GM19239 (cell line): ENCODE results near the gene GNA12.
A peak's percentile ranks its signal among the peaks of the same experiment; 100 is the strongest.
"Not testable (repeated sequence)": the region's sequence is repeated elsewhere in the genome, so short reads cannot be mapped to it uniquely, and the experiment has no call there.

ENCODE experiments used
- DNase-seq: peaks from one replicate; pipeline ENCODE4 v3.0.0; 2011; ENCODE audit warnings: low spot score; ENCODE audit not compliant: insufficient read length
- FAIRE-seq: peaks from 2 replicates; lab custom pipeline; 2011; peaks lifted over from hg19 to GRCh38; lab: Jason Lieb, UNC

GNA12 gene

DNA sequence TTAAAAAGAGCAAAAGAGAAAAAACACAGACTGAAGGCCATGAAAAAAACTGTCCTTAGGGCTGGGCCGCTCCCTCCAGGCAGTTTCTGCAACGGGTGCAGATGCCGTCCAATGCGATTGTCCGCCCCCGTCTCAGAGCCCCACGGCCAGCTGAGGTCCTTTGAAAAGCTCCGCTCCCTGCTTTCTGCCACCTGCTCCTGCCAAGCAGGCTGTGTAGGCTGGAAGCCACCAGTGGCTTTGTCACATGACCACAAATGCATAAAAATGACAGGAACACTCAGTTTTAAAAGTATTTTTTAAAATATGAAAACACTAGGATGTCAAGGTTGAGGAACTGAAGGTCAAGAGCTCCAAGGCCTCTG is 84.4 kb downstream of the GNA12 start:
- no peak for DNase-seq
- FAIRE-seq: no peak

DNA sequence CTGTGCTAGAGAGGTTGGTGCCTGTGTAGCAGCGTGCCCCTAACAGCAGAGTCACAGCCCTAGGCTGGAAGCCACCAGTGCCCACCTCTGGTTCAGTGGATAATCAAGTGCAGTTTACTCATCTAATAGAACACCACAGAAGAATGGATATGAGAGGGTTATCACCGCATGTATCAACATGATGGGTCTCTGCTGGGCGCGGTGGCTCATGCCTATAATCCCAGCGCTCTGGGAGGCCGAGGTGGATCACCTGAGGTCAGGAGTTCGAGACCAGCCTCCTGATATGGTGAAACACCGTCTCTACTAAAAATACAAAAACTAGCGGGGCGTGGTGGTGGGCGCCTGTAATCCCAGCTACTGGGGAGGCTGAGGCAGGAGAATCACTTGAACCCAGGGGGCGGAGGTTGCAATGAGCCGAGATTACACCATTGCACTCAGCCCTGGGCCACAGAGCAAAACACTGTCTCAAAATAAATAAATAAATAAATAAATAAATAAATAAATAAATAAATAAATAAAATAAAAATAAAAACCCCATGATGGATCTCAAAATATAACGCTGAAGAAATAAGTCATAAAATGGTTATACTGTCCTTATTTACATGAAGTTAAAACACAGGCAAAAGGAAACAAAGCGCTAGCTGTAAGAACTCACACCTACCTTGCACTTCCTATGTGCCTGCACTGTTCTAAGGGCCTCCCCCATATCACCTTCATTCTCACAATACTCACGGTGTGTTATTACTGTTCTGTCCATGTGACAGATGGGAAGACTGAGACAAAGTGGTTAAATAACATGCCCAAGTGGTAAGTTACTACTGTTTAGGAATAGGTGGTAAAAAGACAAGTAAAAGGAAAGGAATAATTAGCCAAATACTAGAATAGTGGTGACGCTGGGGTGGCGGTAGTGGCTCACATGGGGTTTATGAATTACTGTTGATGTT is 85.2 kb downstream of the GNA12 start:
- DNase-seq (no peak), FAIRE-seq (no peak)

DNA sequence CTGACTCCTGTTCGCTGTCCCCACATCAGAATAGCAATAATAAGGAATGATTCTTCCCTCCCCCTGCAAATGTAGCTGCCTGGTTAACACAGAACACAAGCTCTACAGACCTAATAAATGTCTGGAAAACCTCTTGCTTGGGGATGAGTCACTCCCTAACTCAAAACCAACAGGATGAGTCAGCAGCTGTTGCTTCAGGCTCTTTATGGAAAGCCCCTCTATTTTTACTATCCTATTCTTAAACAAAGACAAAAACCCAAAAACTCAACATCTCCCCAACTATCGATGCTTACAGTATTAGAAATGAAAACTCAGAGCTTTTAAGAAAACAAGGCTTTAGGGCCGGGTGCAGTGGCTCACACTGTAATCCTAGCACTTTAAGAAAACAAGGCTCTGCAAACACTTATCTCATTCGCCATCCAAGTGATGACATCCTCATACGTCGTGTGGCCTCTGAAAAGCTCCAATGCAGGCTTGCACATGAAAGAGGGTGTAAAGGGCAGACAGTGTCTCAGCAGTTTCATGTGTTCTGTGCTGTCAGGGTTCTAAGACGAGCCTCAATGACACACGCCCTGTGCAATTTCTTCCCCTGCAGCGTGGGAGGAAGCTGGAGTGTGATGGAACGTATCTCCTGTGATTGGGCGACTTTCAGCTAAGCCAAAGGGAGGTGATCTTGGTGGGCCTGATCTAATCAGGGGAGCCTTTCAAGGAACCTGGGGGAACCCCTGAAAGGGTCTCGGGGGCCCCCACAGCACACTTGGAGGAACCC is 86.0 kb downstream of the GNA12 start:
- DNase-seq (no peak), FAIRE-seq (peak; percentile 92)

DNA sequence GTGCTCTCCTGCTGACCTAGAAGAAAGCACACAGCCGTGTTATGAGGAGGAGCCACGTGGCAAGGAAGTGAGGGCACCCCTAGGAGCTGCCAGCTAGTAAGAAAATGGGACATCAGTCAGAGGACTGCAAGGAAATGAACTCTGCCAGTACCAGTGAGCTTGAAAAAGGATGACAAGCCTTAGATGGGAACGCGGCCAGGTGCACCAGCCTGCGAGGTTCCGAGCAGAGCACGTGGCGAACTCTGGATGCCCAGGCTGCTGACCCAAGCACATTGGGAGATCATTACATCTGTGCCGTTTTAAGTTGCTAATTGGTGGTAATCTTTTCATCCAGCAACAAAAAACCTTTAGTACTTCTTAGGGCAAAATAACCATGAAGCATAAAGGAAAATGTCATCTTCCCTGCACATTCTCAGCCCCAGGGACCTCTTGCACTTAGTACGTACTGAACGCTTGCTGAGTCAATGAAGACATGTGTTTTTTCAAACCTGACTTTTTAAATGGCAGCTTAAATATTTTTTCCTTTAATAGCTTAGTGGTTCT is 86.7 kb downstream of the GNA12 start:
- DNase-seq (no peak), FAIRE-seq (no peak)

DNA sequence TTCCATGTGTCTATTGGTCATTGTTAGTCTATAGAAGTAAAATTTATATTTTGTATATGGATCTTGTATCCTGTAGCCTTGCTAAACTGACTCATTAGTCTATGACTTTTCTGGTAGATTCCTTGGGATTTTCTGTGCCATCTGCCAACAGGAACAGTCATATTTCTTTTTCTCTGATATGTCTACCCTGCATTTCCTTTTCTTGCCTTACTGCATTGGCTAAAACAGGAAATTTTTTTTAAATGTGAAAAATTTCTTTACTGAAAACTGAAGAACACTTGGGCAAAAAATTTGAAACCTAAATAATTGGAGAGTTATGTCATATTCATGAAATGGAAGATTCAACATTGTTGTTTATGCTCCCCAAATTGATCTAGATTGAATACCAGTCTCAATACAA is 88.6 kb downstream of the GNA12 start:
- FAIRE-seq: no peak
- DNase-seq: no peak

DNA sequence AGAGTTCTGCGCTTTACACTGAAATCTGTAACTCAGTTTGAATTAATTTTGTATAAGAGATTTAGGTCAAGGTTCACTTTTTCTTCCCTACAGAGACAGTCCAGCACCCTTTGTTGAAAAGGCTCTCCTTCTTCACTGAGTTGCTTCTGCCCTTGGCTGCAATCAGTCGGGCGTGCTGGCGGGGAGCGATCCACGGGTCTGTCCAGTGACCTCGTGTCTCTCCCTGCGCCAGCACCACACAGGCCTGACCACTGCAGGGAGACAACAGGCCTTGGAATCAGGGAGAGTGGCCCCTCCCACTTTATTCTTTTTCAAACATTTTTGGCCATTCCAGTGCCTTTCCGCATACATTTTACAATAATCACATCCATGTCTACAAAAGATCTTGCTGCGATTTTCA is 89.2 kb downstream of the GNA12 start:
- DNase-seq: no peak
- no peak for FAIRE-seq

DNA sequence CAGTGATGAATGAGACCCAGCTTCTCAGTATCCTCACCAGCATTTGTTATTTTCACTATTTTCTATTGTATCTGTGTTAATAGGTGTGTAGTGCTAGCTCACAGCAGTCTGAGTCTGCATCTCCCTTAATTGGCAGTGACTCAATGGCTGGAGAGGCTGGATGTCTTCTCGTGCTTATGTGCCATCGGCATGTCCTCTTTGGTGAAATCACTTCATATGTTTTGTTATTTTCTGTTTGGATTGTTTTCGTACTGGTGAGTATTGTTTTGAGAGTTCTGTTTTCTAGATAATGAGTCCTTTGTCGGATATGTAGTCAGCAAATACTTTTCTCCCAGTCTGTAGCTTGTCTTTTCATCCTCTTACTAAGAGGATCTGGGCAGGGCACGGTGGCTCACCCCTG is 90.0 kb downstream of the GNA12 start:
- no peak for DNase-seq
- no peak for FAIRE-seq

DNA sequence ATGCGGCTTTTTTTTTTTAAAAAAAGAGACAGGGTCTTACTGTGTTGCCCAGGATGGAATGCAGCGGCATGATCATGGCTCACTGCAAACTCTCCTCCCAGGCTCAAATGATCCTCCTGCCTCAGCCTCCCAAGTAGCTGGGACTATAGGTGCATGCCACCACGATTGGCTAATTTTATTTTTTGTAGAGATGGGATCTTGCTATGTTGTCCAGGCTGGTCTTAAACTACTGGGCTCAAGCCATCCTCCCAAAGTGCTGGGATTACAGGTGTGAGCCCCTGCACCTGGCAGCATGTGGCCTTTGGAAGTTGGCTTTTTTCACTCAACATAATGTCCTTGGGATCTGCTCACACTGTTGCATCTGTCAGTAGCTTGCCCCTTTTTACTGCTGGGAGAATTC is 91.0 kb downstream of the GNA12 start:
- no peak for FAIRE-seq
- DNase-seq: no peak

DNA sequence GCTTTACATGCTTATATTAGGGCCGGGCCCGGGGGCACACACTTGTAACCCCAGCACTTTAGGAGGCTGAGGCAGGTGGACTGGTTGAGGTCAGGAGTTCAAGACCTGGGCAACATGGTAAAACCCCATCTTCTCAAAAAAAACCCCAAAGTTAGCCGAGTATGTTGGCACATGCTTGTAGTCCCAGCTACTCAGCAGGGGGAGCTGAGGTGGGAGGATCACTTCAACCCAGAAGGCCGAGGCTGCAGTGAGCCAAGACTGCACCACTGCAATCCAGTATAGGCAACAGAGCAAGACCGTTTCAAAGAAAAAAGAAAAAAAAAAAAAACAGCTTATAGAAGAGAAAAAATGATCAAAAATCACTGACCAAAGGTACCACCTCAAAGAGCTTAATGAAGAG is 93.0 kb downstream of the GNA12 start:
- no peak for FAIRE-seq
- no peak for DNase-seq

DNA sequence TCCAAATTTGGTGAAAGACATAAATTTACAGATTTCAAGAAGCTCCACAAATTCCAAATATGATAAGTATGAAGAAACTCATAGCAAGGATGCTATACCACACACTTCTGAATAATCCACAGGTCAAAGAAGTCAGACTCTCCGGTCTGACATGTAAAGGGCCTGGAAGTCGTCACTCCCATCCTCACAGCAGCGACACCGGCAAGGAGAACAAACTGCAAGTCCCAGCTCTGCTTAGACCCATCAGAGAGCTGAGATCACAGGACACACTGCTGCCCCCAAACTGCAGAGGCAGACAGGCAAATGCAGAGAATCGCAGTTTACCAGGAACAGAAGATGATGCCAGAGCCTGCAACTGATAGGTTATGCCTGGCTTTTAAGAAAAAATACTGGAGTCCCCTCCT is 94.1 kb downstream of the GNA12 start:
- DNase-seq (no peak), FAIRE-seq (no peak)

DNA sequence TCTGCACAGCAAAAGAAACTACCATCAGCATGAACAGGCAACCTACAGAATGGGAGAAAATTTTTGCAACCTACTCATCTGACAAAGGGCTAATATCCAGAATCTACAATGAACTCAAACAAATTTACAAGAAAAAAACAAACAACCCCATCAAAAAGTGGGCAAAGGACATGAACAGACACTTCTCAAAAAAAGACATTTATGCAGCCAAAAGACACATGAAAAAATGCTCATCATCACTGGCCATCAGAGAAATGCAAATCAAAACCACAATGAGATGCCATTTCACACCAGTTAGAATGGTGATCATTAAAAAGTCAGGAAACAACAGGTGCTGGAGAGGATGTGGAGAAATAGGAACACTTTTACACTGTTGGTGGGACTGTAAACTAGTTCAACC is 95.4 kb downstream of the GNA12 start:
- FAIRE-seq, DNase-seq: not testable (repeated sequence)

DNA sequence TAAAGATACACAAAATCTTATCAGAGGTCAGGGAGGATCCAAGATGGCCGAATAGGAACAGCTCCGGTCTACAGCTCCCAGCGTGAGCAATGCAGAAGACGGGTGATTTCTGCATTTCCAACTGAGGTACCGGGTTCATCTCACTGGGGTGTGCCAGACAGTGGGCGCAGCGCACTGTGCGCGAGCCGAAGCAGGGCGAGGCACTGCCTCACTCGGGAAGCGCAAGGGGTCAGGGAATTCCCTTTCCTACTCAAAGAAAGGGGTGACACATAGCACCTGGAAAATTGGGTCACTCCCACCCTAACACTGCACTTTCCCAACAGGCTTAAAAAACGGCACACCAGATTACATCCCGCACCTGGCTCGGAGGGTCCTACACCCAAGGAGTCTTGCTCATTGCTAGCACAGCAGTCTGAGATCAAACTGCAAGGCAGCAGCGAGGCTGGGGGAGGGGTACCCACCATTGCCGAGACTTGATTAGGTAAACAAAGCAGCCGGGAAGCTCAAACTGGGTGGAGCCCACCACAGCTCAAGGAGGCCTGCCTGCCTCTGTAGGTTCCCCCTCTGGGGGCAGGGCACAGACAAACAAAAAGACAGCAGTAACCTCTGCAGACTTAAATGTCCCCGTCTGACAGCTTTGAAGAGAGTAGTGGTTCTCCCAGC is 100.5 kb downstream of the GNA12 start:
- not testable (repeated sequence) for FAIRE-seq, DNase-seq

DNA sequence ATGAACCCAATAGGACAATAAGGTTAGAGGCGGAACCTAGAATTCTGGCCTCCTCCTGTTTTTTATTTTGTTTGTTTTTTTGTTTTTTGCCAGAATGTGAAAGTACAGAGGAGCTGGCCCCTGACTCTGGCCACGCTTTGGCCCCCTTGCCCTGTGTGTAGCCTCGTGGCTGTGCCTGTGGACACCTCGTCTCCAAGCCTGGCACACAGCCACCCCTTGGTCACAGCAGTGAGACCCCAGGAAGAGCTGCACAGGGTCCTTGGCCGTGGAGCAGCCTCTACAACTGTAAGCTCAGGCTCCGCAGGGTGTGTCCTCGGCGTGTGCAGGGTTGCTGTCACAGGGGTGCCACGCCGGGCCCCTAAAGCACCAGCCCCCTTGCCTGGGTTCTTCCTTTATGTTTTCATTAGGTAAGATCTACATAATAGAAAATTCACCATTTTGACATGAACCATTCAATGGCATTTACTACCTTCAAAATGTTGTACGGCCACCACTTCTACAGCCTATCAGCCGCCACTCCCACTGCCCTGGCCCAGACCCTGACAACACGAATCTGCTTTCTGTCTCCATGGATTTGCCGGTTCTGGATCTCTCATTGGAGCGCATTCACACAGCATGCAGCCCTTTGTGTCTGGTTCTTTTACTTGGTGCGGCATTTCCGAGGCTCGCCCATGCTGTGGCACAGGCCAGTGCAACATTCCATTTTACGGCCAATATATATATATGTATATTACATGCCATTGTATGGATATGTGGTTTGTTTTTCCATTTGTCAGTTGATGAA is 105.2 kb downstream of the GNA12 start:
- DNase-seq: no peak
- no peak for FAIRE-seq

DNA sequence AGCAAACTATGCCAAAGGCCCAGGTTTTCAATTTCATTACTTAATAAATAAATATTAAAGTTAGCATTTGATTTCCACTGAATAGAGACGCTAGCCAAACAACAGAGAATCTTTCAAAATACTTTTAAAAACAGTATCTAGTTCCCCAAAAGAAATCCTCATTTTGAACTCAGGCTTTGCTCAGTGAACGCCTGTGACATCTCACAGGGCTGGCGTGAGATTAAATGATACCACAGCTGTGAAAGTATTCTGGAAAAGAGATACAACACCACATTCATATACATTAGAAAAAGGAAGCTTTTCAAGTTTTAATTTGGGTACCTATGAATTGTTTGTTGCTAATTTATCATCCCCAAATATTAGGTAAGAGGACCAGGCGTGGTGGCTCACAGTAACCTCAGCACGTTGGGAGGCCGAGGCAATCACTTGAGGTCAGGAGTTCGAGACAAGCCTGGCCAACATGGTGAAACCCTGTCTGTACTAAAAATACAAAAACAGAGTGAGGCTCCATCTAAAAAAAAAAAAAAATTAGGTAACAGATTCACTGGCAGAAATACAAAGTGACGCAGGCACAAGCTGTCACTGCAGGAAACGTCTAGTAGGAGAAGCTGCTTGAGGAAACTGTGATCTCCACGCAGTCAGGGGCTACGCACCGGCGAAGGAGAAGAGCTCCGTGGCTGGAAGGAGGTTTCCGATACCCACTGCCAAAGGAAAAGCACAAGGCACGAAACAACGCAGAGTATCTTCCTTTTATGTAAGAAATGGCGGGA is 106.2 kb downstream of the GNA12 start:
- no peak for FAIRE-seq
- no peak for DNase-seq

DNA sequence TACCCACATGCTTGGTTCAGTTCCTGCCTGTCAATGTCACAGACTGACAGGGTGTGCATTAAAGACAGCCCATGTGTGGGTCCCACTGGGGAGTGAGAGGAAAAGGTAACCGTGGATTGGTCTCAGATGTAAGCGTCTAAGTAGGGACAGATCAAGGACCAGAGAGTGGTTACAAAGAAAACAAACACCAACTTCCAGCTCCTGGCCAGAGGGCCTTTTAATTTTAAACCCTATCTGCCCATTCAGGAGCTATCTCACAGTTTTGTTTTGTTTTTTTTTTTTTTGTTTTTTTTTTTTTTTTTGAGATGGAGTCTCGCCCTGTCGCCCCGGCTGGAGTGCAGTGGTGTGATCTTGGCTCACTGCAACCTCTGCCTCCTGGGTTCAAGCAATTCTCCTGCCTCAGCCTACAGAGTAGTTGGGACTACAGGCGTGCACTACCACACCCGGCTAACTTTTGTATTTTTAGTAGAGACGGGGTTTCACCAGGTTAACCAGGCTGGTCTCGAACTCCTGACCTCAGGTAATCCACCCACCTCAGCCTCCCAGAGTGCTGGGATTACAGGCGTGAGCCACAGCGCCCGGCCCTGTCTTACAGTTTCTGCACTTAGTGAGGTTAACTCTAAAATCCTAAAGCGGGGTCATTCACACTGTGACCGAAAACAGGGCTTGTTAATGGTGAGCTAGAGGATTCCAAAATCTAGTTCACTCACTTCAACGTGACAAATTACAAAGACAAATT is 106.9 kb downstream of the GNA12 start:
- DNase-seq, FAIRE-seq: not testable (repeated sequence)

DNA sequence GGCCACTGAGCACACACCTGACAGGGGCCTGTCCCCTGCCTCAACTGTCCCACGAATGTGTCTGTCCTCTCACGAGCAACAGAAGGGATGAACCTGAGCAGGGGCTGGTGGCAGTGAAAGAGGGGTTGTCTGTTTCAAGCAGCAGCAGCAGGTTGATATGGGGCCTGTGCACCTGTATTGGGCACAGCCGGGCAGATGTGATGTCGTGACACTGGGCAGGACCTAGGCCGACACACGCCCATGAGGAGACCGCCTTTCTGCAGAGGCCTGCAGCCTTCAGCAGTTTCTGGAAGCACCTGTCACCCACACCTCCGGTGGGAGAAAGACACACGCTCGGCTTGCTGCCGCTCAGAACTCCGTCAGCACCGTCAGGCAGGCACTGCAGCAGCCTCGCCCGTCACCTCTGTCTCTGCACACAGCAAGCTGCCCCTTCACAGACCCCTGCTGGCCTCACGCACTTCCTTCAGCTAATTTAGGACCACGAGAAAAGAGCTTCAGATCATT is 107.6 kb downstream of the GNA12 start:
- no peak for DNase-seq
- FAIRE-seq: no peak

DNA sequence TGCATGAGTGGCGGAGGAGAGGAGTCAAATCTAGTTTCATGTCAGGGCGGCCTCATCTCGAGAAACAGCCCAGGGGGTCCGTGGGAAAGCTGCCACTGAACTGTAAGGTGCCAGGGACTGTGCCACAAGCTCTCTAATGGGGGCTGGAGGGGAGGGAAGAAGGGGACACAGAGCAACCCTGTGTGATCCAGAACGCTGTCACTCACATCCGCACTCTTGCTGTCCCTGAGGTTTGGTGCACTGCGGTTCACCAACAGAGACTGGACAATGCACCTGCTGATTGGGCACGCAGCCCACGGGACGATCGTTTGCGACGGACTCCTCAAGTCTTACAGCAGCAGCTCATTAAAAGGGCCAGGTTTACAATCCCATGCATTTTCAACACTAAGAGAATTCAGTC is 108.4 kb downstream of the GNA12 start:
- DNase-seq (no peak), FAIRE-seq (no peak)
